SKM-1 treated with dmso at 0.1 percent for 144 hours (cell line): ENCODE data around the gene FAM13C.

Source experiments
- DNase-seq: peaks from one replicate; lab custom pipeline; 2025; ENCODE audit not compliant: unreplicated experiment; lab: John Stamatoyannopoulos, UW

The FAM13C gene

GRCh38 chr10:59320355-59320754, 42.0 kb downstream of the FAM13C start:
- DNase-seq = no peak

GRCh38 chr10:59319854-59320253, 42.5 kb downstream of the FAM13C start:
- DNase-seq = no peak

GRCh38 chr10:59317066-59317465, 45.3 kb downstream of the FAM13C start:
- DNase-seq = no peak

GRCh38 chr10:59315465-59315864, 46.9 kb downstream of the FAM13C start:
- DNase-seq = no peak

- DNase-seq = no peak
Observed at GRCh38 chr10:59314268-59314667, 48.1 kb downstream of the FAM13C start.

- no peak for DNase-seq
Observed at GRCh38 chr10:59312247-59312646, 50.1 kb downstream of the FAM13C start.

- no peak for DNase-seq
Observed at GRCh38 chr10:59311025-59311424, 51.3 kb downstream of the FAM13C start.

- DNase-seq = no peak
Observed at GRCh38 chr10:59310324-59310914, 51.9 kb downstream of the FAM13C start.

- DNase-seq = no peak
Observed at GRCh38 chr10:59304521-59305097, 57.7 kb downstream of the FAM13C start.

GRCh38 chr10:59303018-59303417, 59.3 kb downstream of the FAM13C start:
- DNase-seq = no peak

- no peak for DNase-seq
Observed at GRCh38 chr10:59302381-59302780, 60.0 kb downstream of the FAM13C start.

GRCh38 chr10:59301067-59301754, 61.1 kb downstream of the FAM13C start:
- no peak for DNase-seq

GRCh38 chr10:59300386-59300785, 62.0 kb downstream of the FAM13C start:
- no peak for DNase-seq

GRCh38 chr10:59299933-59300332, 62.4 kb downstream of the FAM13C start:
- no peak for DNase-seq

GRCh38 chr10:59290448-59290847, 71.9 kb downstream of the FAM13C start:
- DNase-seq = no peak

- no peak for DNase-seq
Observed at GRCh38 chr10:59289853-59290252, 72.5 kb downstream of the FAM13C start.

- no peak for DNase-seq
Observed at GRCh38 chr10:59287587-59288255, 74.6 kb downstream of the FAM13C start.

GRCh38 chr10:59285848-59286247, 76.5 kb downstream of the FAM13C start:
- DNase-seq = no peak

GRCh38 chr10:59285073-59285472, 77.3 kb downstream of the FAM13C start:
- no peak for DNase-seq

- no peak for DNase-seq
Observed at GRCh38 chr10:59284118-59284975, 78.0 kb downstream of the FAM13C start.

GRCh38 chr10:59283456-59284091, 78.8 kb downstream of the FAM13C start:
- DNase-seq = no peak
